Measurements from ENCODE around the gene HK3.
A peak's percentile ranks its signal among the peaks of the same experiment; 100 is the strongest.

HK3 gene

DNA sequence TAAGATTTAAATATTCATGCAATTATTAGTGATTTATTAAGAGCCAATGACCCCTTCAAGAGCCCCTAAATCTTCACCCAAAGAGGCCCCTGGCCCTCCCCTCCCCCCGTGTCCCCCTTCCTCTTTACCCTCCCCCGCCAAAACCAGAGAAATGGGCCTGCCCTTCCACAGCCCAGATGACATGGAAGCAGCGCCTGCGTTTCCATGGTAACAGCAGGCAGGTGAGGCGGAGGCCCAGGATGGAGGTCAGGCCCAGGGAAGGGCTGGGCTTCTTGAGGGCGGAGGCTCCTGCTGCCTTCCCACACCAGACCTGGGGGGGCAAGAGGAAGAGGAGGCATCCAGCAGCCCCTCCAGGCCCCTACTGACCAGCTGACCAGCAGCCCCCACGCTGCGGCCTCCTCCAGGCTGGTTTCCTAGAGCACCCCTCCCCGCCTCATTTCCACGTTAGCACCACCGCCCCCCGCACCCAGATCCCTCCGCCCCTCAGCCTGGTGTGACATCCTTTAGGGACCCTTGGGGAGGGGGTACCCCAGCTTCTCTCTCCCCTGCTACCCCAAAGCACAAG, 51.3 kb downstream of the HK3 start:
- DNase-seq: no peak

DNA sequence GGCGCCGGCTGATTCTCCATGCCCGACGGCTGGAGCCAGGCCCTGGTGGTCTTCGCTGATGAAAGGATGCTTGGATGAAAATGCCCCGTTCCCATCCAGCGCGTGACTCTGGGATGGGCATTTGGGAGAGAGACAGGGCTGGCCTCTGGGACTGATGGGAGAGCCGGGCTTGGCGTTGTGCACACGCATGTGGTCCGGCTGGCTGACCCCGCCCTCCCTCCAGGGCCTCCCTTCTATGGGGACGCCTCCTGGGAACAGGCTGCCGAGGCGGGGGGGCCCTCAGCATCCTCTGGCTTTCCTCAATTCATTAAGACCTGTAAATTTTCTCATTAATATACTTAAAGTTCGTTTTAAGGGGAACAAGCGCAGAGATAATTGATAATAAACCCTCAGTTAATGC, 52.0 kb downstream of the HK3 start:
- no peak for DNase-seq

DNA sequence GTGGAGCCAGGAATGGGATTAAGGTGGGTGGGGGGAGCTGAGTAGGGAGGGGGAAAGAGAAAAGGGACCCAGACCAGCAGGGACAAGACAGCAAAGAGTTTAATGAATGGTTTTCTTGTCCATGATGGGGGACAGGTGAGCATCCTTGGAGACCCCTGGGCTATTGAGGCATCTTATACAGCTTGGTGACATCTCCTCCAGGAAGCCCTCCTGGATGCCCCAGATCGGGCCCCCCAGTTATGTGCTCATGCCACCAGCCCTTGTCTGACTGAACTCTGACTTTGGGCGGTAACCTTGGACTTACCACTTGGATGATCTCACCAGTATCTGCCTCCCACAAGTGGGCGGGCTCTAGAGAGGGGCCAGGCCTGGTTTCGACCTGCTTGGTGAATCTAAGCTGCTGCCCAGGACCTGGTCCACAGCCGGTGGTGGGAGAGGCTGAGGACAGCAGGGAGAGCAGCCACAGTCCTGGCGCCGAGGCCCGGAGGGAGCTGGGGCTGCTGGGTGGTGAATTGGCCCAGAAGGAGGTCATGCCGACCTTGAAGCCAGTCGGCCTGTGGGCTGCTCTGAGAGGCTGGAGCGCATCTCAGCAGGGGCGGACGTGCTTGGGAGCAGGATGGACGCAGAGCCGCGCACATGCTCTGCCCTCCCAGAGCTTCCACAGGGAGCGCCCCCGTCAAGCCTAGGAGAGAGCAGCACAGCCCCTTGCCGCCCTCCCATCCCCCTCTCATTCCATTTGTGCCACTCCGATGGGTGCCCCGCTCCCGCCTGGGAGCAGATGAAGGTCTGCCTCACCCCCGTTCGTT, 52.6 kb downstream of the HK3 start:
- DNase-seq: no peak

DNA sequence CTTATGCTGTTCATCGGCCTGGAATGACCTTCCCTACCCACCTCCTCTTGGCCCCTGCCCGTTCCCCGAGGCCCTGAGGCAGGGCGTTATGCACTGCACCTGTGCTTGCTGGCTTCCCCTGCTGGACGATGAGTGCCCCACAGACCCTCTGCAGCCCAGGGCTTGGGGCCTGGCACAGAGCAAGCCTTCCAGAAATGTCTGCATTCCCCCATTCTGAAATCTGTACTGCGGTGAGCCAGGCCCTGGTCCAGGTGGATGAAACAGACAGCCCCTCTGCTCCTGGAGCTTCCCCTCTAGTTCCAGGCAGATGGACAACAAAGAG, 53.8 kb downstream of the HK3 start:
- DNase-seq: no peak

DNA sequence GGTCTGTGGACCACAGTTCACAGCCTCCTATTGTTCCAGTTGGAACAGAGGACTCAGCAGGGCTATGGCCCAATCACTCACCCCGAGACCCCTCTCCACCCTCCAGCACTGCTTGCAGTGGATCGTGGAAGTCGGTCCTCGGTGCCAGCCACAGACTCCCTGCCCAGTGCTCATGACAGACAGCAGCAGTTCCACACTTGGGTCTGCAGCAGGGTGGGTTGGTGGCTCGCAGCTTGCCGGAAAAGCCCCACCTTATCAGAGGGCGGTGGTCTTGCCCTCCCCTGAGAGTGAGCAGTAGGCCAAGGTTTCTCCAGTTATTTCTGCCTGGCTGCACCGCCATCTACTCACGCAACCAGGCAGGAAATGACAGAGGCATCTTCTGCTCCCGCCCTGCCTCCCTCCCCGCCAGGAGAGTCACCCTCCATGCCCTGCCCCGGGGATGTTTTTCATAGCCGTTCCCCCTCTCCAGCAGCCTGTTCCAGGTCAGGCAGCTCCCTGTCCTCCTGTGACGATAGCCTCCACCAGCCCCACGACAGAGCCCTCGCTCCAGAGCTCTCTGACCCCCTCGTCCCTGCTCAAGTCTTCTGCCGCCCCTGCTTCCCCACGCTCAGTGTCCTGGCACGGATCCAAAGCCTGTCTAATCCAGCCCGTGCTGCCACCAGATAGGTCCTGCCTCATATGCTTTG, 54.3 kb downstream of the HK3 start:
- no peak for DNase-seq

DNA sequence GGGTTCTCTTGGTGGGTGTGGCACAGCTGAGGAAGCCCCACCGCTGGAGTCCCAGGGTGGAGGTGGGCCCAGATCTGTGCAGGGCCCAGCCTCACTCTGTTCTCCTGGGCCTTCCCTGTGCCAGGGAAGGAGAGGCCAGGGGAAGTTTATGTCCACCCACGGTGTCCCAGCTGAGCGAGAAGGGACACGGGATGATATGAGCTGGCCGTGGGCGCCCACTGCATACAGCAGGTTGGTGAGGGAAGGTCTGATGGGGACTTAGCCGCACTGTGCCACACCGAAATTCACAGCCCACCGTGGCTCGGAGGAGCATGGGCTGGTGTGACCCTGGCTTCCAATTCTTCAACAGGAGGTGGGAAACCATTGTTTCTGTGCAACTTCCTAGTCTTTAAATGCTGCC, 54.9 kb downstream of the HK3 start:
- DNase-seq: no peak

DNA sequence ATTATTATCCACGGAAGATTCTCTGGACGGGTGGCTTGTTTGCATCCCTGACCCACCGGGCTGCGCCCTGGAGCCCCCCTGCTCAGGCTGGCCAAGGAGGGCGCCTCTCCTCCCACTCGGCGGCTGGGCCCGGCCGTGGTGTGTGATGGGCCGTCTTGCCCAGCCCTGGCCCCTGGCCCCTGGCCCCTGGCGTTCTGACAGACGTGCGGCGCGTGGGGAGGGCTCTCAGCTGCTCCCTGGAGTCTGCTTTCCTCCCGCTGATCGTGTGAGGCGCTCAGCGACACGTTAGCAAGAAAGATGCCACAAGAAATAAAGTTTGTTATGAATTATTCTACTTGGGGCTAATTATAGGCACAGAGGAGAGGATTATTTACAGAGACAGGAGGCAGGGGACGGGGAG, 55.5 kb downstream of the HK3 start:
- no peak for DNase-seq

DNA sequence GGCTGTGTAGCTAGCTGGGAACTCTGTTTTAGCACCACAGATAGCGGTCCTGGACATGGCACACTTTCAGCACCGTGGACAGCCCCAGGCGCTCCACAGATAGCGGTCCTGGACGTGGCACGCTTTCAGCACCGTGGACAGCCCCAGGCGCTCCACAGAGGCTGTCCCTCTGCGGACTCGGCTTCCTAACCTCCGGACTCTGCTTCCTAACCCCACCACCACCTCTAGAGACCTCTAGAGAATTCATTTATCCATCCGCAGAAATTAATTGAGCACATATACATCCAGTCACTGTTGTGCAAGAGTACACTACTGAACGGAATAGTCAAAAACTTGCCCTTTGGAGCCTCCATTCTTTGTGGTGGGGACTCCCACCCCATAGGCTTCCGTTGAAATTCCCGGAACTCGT, 61.4 kb downstream of the HK3 start:
- peak; percentile 33 to 76 (median 55) for DNase-seq

DNA sequence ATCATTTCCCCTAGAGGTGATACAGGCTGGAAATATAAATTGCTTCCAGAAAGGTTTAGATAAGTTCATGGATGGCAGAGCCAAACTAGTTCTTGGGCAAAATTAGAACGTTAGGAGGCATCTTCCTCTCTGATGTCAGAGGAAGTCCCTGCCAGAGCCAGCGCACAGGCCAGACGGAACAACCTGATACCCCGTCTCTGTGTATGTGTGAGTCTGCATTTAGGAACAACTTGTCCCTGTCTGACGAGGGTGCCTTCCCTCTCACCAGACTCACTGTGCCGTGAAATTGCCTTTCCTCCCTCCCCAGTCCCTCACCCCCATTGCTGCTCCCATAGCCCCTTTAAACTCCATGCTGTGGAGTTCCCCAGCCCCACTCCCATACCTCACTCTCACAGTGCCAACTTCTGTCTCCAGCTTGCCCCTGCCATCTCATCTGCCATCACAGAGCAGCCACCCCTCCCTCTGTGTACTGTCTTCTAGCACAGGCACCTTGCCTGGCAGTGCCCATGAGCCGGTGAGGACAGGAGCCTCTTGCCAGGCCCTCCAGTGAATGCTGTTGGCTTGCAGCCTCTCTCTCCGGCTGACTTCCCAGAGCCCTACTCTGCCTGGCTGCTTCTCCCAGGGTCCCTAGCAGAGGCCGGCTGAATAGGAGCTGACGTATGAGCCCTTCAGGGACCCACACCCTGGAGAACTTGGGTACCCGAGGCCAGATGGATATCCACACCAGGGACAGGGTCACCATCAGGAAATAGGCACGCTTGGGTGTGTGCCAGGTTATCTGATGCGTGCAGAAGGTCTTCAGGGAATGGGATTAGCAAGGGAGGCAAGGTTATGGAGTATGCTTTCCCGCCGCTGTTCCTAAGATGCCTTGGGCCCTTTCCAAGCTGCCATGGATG, 62.1 kb downstream of the HK3 start:
- DNase-seq: no peak

DNA sequence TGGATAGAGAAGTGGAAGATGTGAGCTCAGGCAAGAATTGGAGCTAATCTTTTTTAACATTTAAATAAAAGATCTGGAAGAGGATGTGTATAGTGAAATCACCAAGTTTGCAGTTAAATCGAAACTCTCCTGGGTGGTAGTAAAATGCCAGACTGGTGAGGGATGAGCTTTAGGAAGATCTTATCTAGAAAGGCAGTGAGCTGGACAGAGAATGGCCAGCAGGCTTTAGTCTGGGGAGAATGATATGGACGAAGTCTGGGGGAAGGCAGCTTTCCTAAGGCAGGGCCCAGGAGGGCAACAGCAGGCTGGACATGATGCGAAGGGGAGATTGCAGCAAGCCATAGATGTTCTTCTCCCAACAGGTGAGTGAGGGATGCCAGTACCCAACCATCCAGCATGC, 63.2 kb downstream of the HK3 start:
- no peak for DNase-seq

DNA sequence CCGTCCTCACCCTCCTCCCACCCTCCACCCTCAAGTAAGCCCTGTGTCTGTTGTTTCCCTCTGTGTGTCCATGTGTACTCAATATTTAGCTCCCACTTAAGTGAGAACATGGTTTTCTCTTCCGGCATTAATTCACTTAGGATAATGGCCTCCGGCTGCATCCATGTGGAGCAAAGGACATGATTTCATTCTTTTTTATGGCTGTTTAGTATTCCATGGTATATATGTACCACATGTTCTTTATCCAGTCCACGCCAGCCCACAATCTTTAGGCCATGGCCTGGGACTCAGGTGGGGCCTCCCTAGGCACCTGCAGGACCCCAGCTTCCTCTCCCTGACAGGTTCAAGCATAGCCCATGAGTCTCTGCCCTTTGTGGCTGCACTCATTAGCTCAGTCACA, 65.9 kb downstream of the HK3 start:
- no peak for DNase-seq

DNA sequence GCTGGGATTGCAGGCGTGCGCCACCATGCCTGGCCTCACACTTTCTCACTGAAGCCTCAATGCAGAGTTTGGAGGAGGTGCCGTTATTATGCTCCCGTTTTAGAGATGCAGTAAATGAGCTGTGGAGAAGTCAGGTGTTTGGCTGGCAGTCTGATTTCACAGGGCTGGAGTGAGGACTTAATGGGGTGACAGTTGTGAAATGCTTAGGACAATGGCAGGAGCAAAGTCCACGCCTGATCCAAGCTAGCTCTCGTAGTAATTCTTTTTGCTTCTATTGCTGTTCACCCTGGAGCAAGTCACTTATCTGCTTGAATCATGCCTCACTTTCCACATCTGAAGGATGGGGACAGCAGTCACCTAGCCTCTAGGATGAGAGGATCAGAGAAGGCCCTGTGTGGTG, 67.0 kb downstream of the HK3 start:
- no peak for DNase-seq

DNA sequence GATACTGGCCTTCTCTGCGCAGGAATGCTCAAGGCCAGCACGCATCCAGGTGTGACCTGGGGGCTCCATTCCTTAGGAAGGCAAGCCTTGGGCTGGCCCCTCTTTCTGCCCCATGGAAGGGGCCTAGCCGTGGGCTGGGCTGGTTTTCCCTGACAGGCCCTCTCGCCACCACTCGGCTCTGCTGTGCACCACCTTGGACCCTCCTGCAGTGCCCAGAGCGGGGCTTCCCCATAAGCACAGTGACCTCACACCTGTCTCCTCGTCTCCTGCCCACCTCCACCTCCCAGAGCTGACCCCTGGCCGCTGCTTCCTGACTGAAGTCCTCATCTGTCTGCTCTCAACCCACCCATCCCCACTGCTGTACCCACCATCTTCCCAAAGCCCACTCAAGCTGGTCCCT, 67.7 kb downstream of the HK3 start:
- DNase-seq: no peak

DNA sequence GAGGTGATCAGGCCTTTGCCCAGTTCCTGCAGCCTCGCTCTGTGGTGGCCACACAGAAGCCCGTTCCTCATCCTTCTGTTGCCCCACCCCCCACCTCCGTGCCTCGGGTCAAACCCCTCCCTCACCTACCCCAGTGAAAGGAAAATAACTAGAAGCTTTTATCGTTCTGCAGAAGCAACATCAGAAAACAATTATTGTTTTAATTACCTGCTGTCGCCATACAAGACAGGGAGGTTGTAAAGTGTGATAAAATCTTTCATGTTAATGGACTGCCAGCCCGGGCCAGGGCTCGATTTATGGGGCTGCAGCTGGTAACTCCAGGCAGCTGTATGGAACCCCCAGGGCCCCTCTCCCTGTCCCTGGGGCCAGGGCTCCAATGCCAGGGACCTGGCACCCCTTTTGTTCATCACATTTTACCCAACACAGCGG, 68.1 kb downstream of the HK3 start:
- DNase-seq: no peak
